ENCODE results near the gene DMBX1.

DNA sequence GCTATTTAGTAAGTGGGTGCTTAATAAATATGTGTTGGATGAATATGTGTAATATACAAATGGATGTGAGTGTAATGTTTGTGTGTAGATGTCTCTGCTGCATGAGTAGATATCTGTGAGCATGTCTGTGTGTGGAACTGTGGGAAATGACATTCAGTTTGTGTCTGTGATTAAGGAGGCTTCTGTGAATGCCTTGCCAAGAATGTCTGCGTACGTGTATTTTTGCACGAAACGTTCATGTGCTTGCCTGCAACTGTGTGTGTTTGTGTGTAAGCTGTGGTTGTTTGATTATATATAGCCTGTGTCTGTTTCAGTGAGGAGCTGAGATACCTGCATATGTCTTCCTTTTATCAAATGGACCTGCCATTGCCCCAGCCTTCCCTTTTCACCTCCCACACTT is 13.8 kb downstream of the DMBX1 start:
- TF ChIP-seq, protein P1, sequence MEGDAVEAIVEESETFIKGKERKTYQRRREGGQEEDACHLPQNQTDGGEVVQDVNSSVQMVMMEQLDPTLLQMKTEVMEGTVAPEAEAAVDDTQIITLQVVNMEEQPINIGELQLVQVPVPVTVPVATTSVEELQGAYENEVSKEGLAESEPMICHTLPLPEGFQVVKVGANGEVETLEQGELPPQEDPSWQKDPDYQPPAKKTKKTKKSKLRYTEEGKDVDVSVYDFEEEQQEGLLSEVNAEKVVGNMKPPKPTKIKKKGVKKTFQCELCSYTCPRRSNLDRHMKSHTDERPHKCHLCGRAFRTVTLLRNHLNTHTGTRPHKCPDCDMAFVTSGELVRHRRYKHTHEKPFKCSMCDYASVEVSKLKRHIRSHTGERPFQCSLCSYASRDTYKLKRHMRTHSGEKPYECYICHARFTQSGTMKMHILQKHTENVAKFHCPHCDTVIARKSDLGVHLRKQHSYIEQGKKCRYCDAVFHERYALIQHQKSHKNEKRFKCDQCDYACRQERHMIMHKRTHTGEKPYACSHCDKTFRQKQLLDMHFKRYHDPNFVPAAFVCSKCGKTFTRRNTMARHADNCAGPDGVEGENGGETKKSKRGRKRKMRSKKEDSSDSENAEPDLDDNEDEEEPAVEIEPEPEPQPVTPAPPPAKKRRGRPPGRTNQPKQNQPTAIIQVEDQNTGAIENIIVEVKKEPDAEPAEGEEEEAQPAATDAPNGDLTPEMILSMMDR (IDR thresholded peaks at IDR 0.05) = no peak
- no peak for TF ChIP-seq POLR2A (IDR thresholded peaks at IDR 0.05)
- TF ChIP-seq EP300 (IDR thresholded peaks at IDR 0.05; ENCODE audit: low read depth) = no peak
